Activated CD4-positive, alpha-beta memory T cell treated with anti-CD3 and anti-CD28 coated beads, Interleukin-2, amount 10 ng/mL, durations not matched to agents 7 days and 5 days (primary cell): ENCODE data around the gene ADCY5. TPM values are rescaled to one million over a fixed set of nuclear protein-coding genes. Genes with fewer than 3 reads are reported as not detected.

Source experiments
- CTCF ChIA-PET: fragments of 350-600 bp; sonication (Branson Sonifier 250); formaldehyde crosslinking; loops from one replicate; lab custom pipeline; 2021; ENCODE audit warnings: antibody characterized with exemption, inconsistent platforms; lab: Charles Lee
- POLR2A ChIA-PET: fragments of 350-600 bp; sonication (Branson Sonifier 250); formaldehyde crosslinking; loops from one replicate; lab custom pipeline; 2021; ENCODE audit warnings: antibody characterized with exemption; lab: Charles Lee
- DNase-seq: peaks from one replicate; pipeline ENCODE4 v3.0.0-alpha.2; 2020
- H3K27ac Mint-ChIP-seq: one replicate; pipeline ENCODE4 v1.8.0; 2021; ENCODE audit warnings: mild to moderate bottlenecking, mixed read lengths
- H3K27me3 Mint-ChIP-seq: one replicate; pipeline ENCODE4 v1.8.0; 2021; ENCODE audit warnings: mixed read lengths
- H3K36me3 Mint-ChIP-seq: one replicate; pipeline ENCODE4 v1.8.0; 2021; ENCODE audit warnings: low read depth, mixed read lengths
- H3K4me1 Mint-ChIP-seq: one replicate; pipeline ENCODE4 v1.8.0; 2021; ENCODE audit warnings: mixed read lengths
- H3K4me3 Mint-ChIP-seq: one replicate; pipeline ENCODE4 v1.8.0; 2021; ENCODE audit warnings: mild to moderate bottlenecking, mixed read lengths
- H3K9me3 Mint-ChIP-seq: one replicate; pipeline ENCODE4 v1.8.0; 2021; ENCODE audit warnings: mixed read lengths
- total RNA-seq, 2 experiments: library from RNA; stranded (reverse); gene quantifications; one replicate each; pipeline ENCODE4 v1.2.3, GENCODE V29; 2021

The ADCY5 gene
- total RNA-seq, 2 experiments from 2014 or later = not detected

GRCh38 chr3:123291404-123291803 is 157.5 kb downstream of the ADCY5 start:
- CTCF ChIA-PET = no interaction called here
- POLR2A ChIA-PET = no interaction called here
- no peak for DNase-seq
- Mint-ChIP-seq H3K9me3 (no peaks in the 10 kb centered on the region), H3K27me3 (no peaks in the 10 kb centered on the region), H3K4me3 (no peak overlapping the region), H3K36me3 (no peaks in the 10 kb centered on the region), H3K4me1 (no peaks in the 10 kb centered on the region), H3K27ac (no peak overlapping the region)

GRCh38 chr3:123290962-123291361 is 157.9 kb downstream of the ADCY5 start:
- no peak overlapping the region for H3K27ac Mint-ChIP-seq
- CTCF ChIA-PET = no interaction called here
- POLR2A ChIA-PET = no interaction called here

GRCh38 chr3:123290107-123290930 is 158.6 kb downstream of the ADCY5 start:
- POLR2A ChIA-PET = no interaction called here
- Mint-ChIP-seq H3K27ac (no peak overlapping the region), H3K4me1 (no peaks in the 10 kb centered on the region), H3K9me3 (no peaks in the 10 kb centered on the region), H3K36me3 (no peaks in the 10 kb centered on the region), H3K27me3 (no peaks in the 10 kb centered on the region), H3K4me3 (no peak overlapping the region)
- CTCF ChIA-PET = no interaction called here
- peak; percentile 14 for DNase-seq

More at GRCh38 chr3:123290962-123291361, 157.9 kb downstream of the ADCY5 start:
- no peak overlapping the region for H3K4me3 Mint-ChIP-seq
- H3K27me3 Mint-ChIP-seq = no peaks in the 10 kb centered on the region
- no peaks in the 10 kb centered on the region for H3K9me3 Mint-ChIP-seq
- DNase-seq = no peak
- H3K36me3 Mint-ChIP-seq = no peaks in the 10 kb centered on the region
- no peaks in the 10 kb centered on the region for H3K4me1 Mint-ChIP-seq

- Mint-ChIP-seq H3K4me1 (no peaks in the 10 kb centered on the region), H3K4me3 (no peak overlapping the region), H3K9me3 (no peaks in the 10 kb centered on the region), H3K36me3 (no peaks in the 10 kb centered on the region), H3K27me3 (no peaks in the 10 kb centered on the region), H3K27ac (no peak overlapping the region)
- CTCF ChIA-PET = no interaction called here
- POLR2A ChIA-PET = no interaction called here
- DNase-seq = peak; percentile 12
Observed at GRCh38 chr3:123289391-123290106, 159.3 kb downstream of the ADCY5 start.

GRCh38 chr3:123287962-123288302 is 161.0 kb downstream of the ADCY5 start:
- no peaks in the 10 kb centered on the region for H3K36me3 Mint-ChIP-seq
- CTCF ChIA-PET = no interaction called here
- peak; percentile 11 for DNase-seq
- H3K27ac Mint-ChIP-seq = no peak overlapping the region
- H3K4me1 Mint-ChIP-seq = no peaks in the 10 kb centered on the region
- H3K9me3 Mint-ChIP-seq = no peaks in the 10 kb centered on the region
- POLR2A ChIA-PET = no interaction called here
- H3K4me3 Mint-ChIP-seq = no peak overlapping the region
- no peaks in the 10 kb centered on the region for H3K27me3 Mint-ChIP-seq

GRCh38 chr3:123287051-123287961 is 161.6 kb downstream of the ADCY5 start:
- Mint-ChIP-seq H3K27me3 (no peaks in the 10 kb centered on the region), H3K27ac (no peak overlapping the region), H3K9me3 (no peaks in the 10 kb centered on the region), H3K4me1 (no peaks in the 10 kb centered on the region), H3K4me3 (no peak overlapping the region), H3K36me3 (no peaks in the 10 kb centered on the region)
- DNase-seq = peak; percentile 14
- ChIA-PET POLR2A (no interaction called here), CTCF (no interaction called here)

- Mint-ChIP-seq H3K4me3 (no peak overlapping the region), H3K27ac (no peak overlapping the region), H3K36me3 (no peaks in the 10 kb centered on the region), H3K9me3 (no peaks in the 10 kb centered on the region), H3K27me3 (no peaks in the 10 kb centered on the region), H3K4me1 (no peaks in the 10 kb centered on the region)
- peak; percentile 50 for DNase-seq
- ChIA-PET CTCF (interaction anchor here (0.6 to 1.1 kb wide), 3 partner anchors 153 to 492 kb away, joined by 3 to 4 read pairs (median 3); partner anchors contain the start of gene HSPBAP1), POLR2A (no interaction called here)
Observed at GRCh38 chr3:123286308-123287023, 162.4 kb downstream of the ADCY5 start.

GRCh38 chr3:123285931-123286307 is 163.0 kb downstream of the ADCY5 start:
- Mint-ChIP-seq H3K9me3 (no peaks in the 10 kb centered on the region), H3K27ac (no peak overlapping the region), H3K27me3 (no peaks in the 10 kb centered on the region), H3K4me1 (no peaks in the 10 kb centered on the region), H3K4me3 (no peak overlapping the region), H3K36me3 (no peaks in the 10 kb centered on the region)
- ChIA-PET POLR2A (no interaction called here), CTCF (interaction anchor here (0.6 to 1.1 kb wide), 3 partner anchors 153 to 492 kb away, joined by 3 to 4 read pairs (median 3); partner anchors contain the start of gene HSPBAP1)
- DNase-seq = peak; percentile 3

GRCh38 chr3:123285479-123285878 is 163.4 kb downstream of the ADCY5 start:
- Mint-ChIP-seq H3K9me3 (no peaks in the 10 kb centered on the region), H3K36me3 (no peaks in the 10 kb centered on the region), H3K4me3 (no peak overlapping the region), H3K27me3 (no peaks in the 10 kb centered on the region), H3K27ac (no peak overlapping the region), H3K4me1 (no peaks in the 10 kb centered on the region)
- DNase-seq = peak; percentile 7
- ChIA-PET CTCF (no interaction called here), POLR2A (no interaction called here)

- no peak for DNase-seq
- ChIA-PET POLR2A (no interaction called here), CTCF (no interaction called here)
- H3K4me3 Mint-ChIP-seq = no peak overlapping the region
- H3K36me3 Mint-ChIP-seq = no peaks in the 10 kb centered on the region
- no peak overlapping the region for H3K27ac Mint-ChIP-seq
- no peaks in the 10 kb centered on the region for H3K27me3 Mint-ChIP-seq
- no peaks in the 10 kb centered on the region for H3K4me1 Mint-ChIP-seq
- H3K9me3 Mint-ChIP-seq = no peaks in the 10 kb centered on the region
Observed at GRCh38 chr3:123285066-123285465, 163.8 kb downstream of the ADCY5 start.

GRCh38 chr3:123284399-123285010 is 164.4 kb downstream of the ADCY5 start:
- POLR2A ChIA-PET = no interaction called here
- Mint-ChIP-seq H3K4me3 (no peak overlapping the region), H3K27me3 (no peaks in the 10 kb centered on the region), H3K27ac (no peak overlapping the region), H3K36me3 (no peaks in the 10 kb centered on the region), H3K9me3 (no peaks in the 10 kb centered on the region), H3K4me1 (no peaks in the 10 kb centered on the region)
- CTCF ChIA-PET = no interaction called here
- no peak for DNase-seq

GRCh38 chr3:123283657-123284398 is 165.1 kb downstream of the ADCY5 start:
- Mint-ChIP-seq H3K9me3 (no peaks in the 10 kb centered on the region), H3K4me3 (no peak overlapping the region), H3K4me1 (no peaks in the 10 kb centered on the region), H3K27ac (no peak overlapping the region), H3K36me3 (no peaks in the 10 kb centered on the region), H3K27me3 (no peaks in the 10 kb centered on the region)
- CTCF ChIA-PET = no interaction called here
- POLR2A ChIA-PET = no interaction called here
- no peak for DNase-seq
